Activated CD4-positive, alpha-beta memory T cell treated with anti-CD3 and anti-CD28 coated beads for 36 hours (primary cell): ENCODE data around the gene CCDC78. TPM values are rescaled to one million over a fixed set of nuclear protein-coding genes. Genes with fewer than 3 reads are reported as not detected.

Experiments used
- microRNA-seq: library from miRNA; unstranded; fragments of <30 nt; microRNA quantifications from one replicate; pipeline ENCODE4 v1.2.0, GENCODE V29; 2022; ENCODE audit warnings: borderline number of aligned reads, borderline microRNAs expressed, borderline replicate concordance
- total RNA-seq, 2 experiments: library from RNA; stranded (reverse); gene quantifications; one replicate each; pipeline ENCODE4 v1.2.3, GENCODE V29; 2021

The CCDC78 gene
- total RNA-seq, 2 experiments from 2014 or later, result 3.3 to 4.2 TPM

Small RNA genes within 50 kb of the gene (microRNA-seq; reads per million reads assigned to microRNA genes)
- gene MIR662, result not detected

Other genes starting within 250 kb of the CCDC78 start
- 10 to 100 TPM; 69.7 to 76.2 TPM for gene CAPN15, start 198.7 kb downstream of the CCDC78 start, total RNA-seq
- not detected for gene PRR35, start 166.0 kb downstream of the CCDC78 start, total RNA-seq
- under 1 TPM; 0.31 to 0.45 TPM for gene NHLRC4, start 159.4 kb downstream of the CCDC78 start, total RNA-seq
- 10 to 100 TPM; 24.2 to 26.2 TPM for gene PIGQ, start 156.5 kb downstream of the CCDC78 start, total RNA-seq
- 10 to 100 TPM; 10.1 to 10.6 TPM for gene RAB40C, start 136.4 kb downstream of the CCDC78 start, total RNA-seq
- gene WFIKKN1, start 95.5 kb downstream of the CCDC78 start, total RNA-seq, result under 1 TPM; 0.05 to 0.07 TPM
- 100 to 1,000 TPM; 113 to 117 TPM for gene METTL26, start 90.1 kb downstream of the CCDC78 start, total RNA-seq
- 10 to 100 TPM; 41.1 to 44.1 TPM for gene MCRIP2, start 84.6 kb downstream of the CCDC78 start, total RNA-seq
- 10 to 100 TPM; 52.8 to 58.2 TPM for gene WDR90, start 77.1 kb downstream of the CCDC78 start, total RNA-seq
- gene RHOT2, start 58.3 kb downstream of the CCDC78 start, total RNA-seq, result 100 to 1,000 TPM; 112 to 128 TPM
- gene RHBDL1, start 50.8 kb downstream of the CCDC78 start, total RNA-seq, result under 1 TPM; 0.57 to 0.82 TPM
- 10 to 100 TPM; 70.9 to 74.9 TPM for gene STUB1, start 46.0 kb downstream of the CCDC78 start, total RNA-seq
- 10 to 100 TPM; 29.8 to 30.3 TPM for gene JMJD8, start 42.1 kb downstream of the CCDC78 start, total RNA-seq
- gene WDR24, start 36.0 kb downstream of the CCDC78 start, total RNA-seq, result 10 to 100 TPM; 17.7 to 18.5 TPM
- gene FBXL16, start 20.6 kb downstream of the CCDC78 start, total RNA-seq, result 10 to 100 TPM in 1 of 2 experiments, 1 to 10 TPM in 1; 7.7 to 14.1 TPM
- gene METRN, start 11.3 kb downstream of the CCDC78 start, total RNA-seq, result 10 to 100 TPM; 14.6 to 16.0 TPM
- gene ANTKMT, start 5.3 kb downstream of the CCDC78 start, total RNA-seq, result 10 to 100 TPM; 31.2 to 34.9 TPM
- 10 to 100 TPM; 14.2 to 15.2 TPM for gene HAGHL, start 663 bp upstream of the CCDC78 start, total RNA-seq
- 10 to 100 TPM; 31.8 to 32.2 TPM for gene CIAO3, start 14.6 kb upstream of the CCDC78 start, total RNA-seq
- not detected for gene MSLN, start 34.3 kb upstream of the CCDC78 start, total RNA-seq
- gene RPUSD1, start 61.9 kb upstream of the CCDC78 start, total RNA-seq, result 10 to 100 TPM; 13.7 to 15.5 TPM
- 100 to 1,000 TPM; 101 to 102 TPM for gene CHTF18, start 62.2 kb upstream of the CCDC78 start, total RNA-seq
- gene GNG13, start 74.3 kb upstream of the CCDC78 start, total RNA-seq, result not detected
- 10 to 100 TPM; 14.4 to 15.4 TPM for gene LMF1, start 244.5 kb upstream of the CCDC78 start, total RNA-seq